ENCODE results near the gene CA6. TPM values are rescaled to one million over a fixed set of nuclear protein-coding genes. Genes with fewer than 3 reads are reported as not detected.

CA6 gene
- total and polyA plus RNA-seq, 2 of the 8 experiments (the other 6 are each of a cell fraction or from before 2014, with no cell fraction given), result not detected

GRCh38 chr1:8910331-8910730 lies 35.3 kb upstream of the CA6 start:
- Histone ChIP-seq H3K27me3 (replicated peaks in 1 of 4; ENCODE audit: control insufficient read depth in 3 of 4, extremely low read depth in 1 of 4, insufficient read depth in 3 of 4, low read length in 3 of 4) (no peaks in the 10 kb centered on the region), H3K79me2 (ENCODE audit: control insufficient read depth in 1 of 2, insufficient read depth in 2 of 2, low read length in 2 of 2) (no peaks in the 10 kb centered on the region), H3K4me3 (ENCODE audit: extremely low read depth in 1 of 4, insufficient read depth in 2 of 4, low read depth in 3 of 4, low read length in 4 of 4) (no peak overlapping the region), H3K9ac (replicated peaks in 1 of 4; ENCODE audit: extremely low read depth in 1 of 4, low read depth in 3 of 4, low read length in 3 of 4) (no peak overlapping the region), H3K27ac (ENCODE audit: low read depth, low read length) (no peak overlapping the region), H3K18ac (ENCODE audit: extremely low read depth, low read length) (peak overlapping the region; percentile 63; the same call in 1 of the 2 replicates), H3K56ac (replicated peaks; ENCODE audit: insufficient read length, low read depth, low read length) (peak overlapping the region; percentile 60), H4K8ac (ENCODE audit: extremely low read depth, insufficient read depth, low read length) (no peak overlapping the region), H3K23me2 (ENCODE audit: low read depth, low read length) (no peaks in the 10 kb centered on the region), H3K79me1 (ENCODE audit: low read depth, low read length) (no peaks in the 10 kb centered on the region), H4K5ac (ENCODE audit: insufficient read length, low read depth, low read length) (no peak overlapping the region), H2BK20ac (ENCODE audit: low read length) (no peak overlapping the region; the same call in 1 of the 2 replicates), H4K91ac (replicated peaks; ENCODE audit: insufficient read length, low read length) (peak overlapping the region; percentile 88), H3K9me3 (ENCODE audit: insufficient read depth in 2 of 2, low read depth in 1 of 2, low read length in 1 of 2) (peaks cover 3 to 4% of the 10 kb centered on the region in 2 experiments; a peak in 3 of 4 replicates), H3K4ac (replicated peaks; ENCODE audit: insufficient read length, low read depth, low read length) (peak overlapping the region; percentile 66), H3K4me2 (ENCODE audit: insufficient read depth in 1 of 2, low read depth in 2 of 2, low read length in 2 of 2) (no peak overlapping the region), H3K4me1 (replicated peaks in 1 of 4; ENCODE audit: control insufficient read depth in 3 of 4, insufficient read depth in 4 of 4, low read length in 3 of 4) (peaks cover 0 to 11% (median 6%) of the 10 kb centered on the region in 4 experiments; a peak in 4 of 7 replicates), H3K23ac (ENCODE audit: insufficient read length) (no peak overlapping the region), H3K36me3 (ENCODE audit: control insufficient read depth in 2 of 4, insufficient read depth in 4 of 4, low read length in 3 of 4) (no peaks in the 10 kb centered on the region), H2BK12ac (ENCODE audit: low read depth, low read length) (no peak overlapping the region; the same call in 1 of the 2 replicates), H2BK15ac (ENCODE audit: low read length) (peak overlapping the region; percentile 3; the same call in 1 of the 2 replicates), H3K14ac (ENCODE audit: insufficient read length) (no peak overlapping the region), H2BK5ac (ENCODE audit: low read depth, low read length) (no peak overlapping the region), H2AK5ac (ENCODE audit: low read depth, low read length) (0 out of 2 replicates have a peak overlapping the region, but pooled peaks have one; percentile 17), H2AFZ (ENCODE audit: low read length) (no peak overlapping the region), H4K20me1 (replicated peaks in 1 of 2; ENCODE audit: control insufficient read depth in 1 of 2, insufficient read depth in 2 of 2, low read length in 2 of 2) (no peaks in the 10 kb centered on the region), H2BK120ac (replicated peaks; ENCODE audit: low read depth, low read length) (peak overlapping the region; percentile 79)
- ChIA-PET POLR2A (ENCODE audit: partially characterized antibody) (interaction anchor here (1.4 to 6.6 kb wide), 2 partner anchors 32 to 37 kb away, joined by 4 to 30 read pairs; partner anchors contain the start of gene ENO1), CTCF (ENCODE audit: partially characterized antibody) (interaction anchor here (0.9 to 2.7 kb wide), 5 partner anchors 26 to 190 kb away, joined by 3 to 9 read pairs (median 4); no protein-coding TSS in a partner anchor)
- FAIRE-seq (no peak), DNase-seq (ENCODE audit: low read depth in 1 of 2, low spot score in 2 of 2) (no peak)
- WGBS, 2 experiments (ENCODE audit: extremely low coverage in 1 of 2, insufficient coverage in 1 of 2, insufficient read length in 1 of 2, insufficient replicate concordance in 2 of 2, low coverage in 1 of 2, low lambda C conversion rate in 2 of 2, missing lambda C conversion rate in 1 of 2), result 95% methylated on average over 3 of the region's 3 CpGs; no CpG with 5 or more reads in 1 of the 2 experiments
- TF ChIP-seq ATF3 (IDR thresholded peaks at IDR 0.05; ENCODE audit: insufficient read depth, low read depth, low read length) (no peak), RFX5 (IDR thresholded peaks at IDR 0.05; ENCODE audit: borderline replicate concordance, low read depth, low read length) (no peak), RAD21 (IDR thresholded peaks at IDR 0.05 in 1 of 2, conservative IDR thresholded peaks at IDR 0.05 in 1 of 2; ENCODE audit: low read depth in 2 of 2, low read length in 2 of 2) (peak in 1 of 2 experiments; percentile 14; a peak in 1 of 4 replicates)
- TF ChIP-seq, protein P1, sequence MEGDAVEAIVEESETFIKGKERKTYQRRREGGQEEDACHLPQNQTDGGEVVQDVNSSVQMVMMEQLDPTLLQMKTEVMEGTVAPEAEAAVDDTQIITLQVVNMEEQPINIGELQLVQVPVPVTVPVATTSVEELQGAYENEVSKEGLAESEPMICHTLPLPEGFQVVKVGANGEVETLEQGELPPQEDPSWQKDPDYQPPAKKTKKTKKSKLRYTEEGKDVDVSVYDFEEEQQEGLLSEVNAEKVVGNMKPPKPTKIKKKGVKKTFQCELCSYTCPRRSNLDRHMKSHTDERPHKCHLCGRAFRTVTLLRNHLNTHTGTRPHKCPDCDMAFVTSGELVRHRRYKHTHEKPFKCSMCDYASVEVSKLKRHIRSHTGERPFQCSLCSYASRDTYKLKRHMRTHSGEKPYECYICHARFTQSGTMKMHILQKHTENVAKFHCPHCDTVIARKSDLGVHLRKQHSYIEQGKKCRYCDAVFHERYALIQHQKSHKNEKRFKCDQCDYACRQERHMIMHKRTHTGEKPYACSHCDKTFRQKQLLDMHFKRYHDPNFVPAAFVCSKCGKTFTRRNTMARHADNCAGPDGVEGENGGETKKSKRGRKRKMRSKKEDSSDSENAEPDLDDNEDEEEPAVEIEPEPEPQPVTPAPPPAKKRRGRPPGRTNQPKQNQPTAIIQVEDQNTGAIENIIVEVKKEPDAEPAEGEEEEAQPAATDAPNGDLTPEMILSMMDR (IDR thresholded peaks at IDR 0.05; ENCODE audit: control extremely low read depth in 1 of 3, insufficient read depth in 1 of 3, low read depth in 1 of 3, low read length in 3 of 3), result peak in 2 of 3 experiments; percentile 20; a peak in 2 of 4 replicates
